ENCODE data around the gene UBE4B.

DNA sequence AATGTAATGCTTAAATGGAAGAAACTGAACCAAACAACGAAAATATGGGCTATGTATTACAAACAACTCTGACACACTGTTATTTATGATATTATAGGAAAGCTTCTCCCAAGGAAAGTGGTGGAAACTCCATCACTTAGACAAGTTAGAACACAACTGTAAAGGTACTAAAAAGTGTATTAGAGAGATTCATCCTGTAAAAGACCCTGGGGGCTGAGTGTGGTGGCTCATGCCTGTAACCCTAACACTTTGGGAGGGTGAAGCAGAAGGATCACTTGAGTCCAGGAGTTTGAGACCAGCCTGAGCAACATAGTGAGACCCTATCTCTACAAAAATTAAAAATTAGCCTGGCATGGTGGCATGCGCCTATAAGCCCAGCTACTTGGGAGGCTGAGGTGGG lies 7.4 kb upstream of the UBE4B start:
- TF ChIP-seq EGR1 (IDR thresholded peaks at IDR 0.05; ENCODE audit: low read depth) (no peak), ZFX (IDR thresholded peaks at IDR 0.05) (no peak), EZH2 (IDR thresholded peaks at IDR 0.05) (no peak), SIN3A (IDR thresholded peaks at IDR 0.05; ENCODE audit: low read depth) (no peak), POLR2A (IDR thresholded peaks at IDR 0.05; ENCODE audit: borderline replicate concordance, extremely low read depth, insufficient read depth, insufficient read length) (no peak), CBX3 (IDR thresholded peaks at IDR 0.05; ENCODE audit: low read depth) (no peak), YY1 (IDR thresholded peaks at IDR 0.05; ENCODE audit: extremely low read depth, insufficient replicate concordance, low read depth, low read length) (no peak), POLR2AphosphoS5 (IDR thresholded peaks at IDR 0.05; ENCODE audit: low read depth, low read length) (no peak), ELF1 (IDR thresholded peaks at IDR 0.05; ENCODE audit: borderline replicate concordance, low read depth) (no peak)
- TF ChIP-seq, protein P1, sequence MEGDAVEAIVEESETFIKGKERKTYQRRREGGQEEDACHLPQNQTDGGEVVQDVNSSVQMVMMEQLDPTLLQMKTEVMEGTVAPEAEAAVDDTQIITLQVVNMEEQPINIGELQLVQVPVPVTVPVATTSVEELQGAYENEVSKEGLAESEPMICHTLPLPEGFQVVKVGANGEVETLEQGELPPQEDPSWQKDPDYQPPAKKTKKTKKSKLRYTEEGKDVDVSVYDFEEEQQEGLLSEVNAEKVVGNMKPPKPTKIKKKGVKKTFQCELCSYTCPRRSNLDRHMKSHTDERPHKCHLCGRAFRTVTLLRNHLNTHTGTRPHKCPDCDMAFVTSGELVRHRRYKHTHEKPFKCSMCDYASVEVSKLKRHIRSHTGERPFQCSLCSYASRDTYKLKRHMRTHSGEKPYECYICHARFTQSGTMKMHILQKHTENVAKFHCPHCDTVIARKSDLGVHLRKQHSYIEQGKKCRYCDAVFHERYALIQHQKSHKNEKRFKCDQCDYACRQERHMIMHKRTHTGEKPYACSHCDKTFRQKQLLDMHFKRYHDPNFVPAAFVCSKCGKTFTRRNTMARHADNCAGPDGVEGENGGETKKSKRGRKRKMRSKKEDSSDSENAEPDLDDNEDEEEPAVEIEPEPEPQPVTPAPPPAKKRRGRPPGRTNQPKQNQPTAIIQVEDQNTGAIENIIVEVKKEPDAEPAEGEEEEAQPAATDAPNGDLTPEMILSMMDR (IDR thresholded peaks at IDR 0.05 in 2 of 3, conservative IDR thresholded peaks at IDR 0.05 in 1 of 3; ENCODE audit: borderline replicate concordance in 1 of 3, insufficient read depth in 1 of 3, low read depth in 2 of 3, low read length in 2 of 3), result no peak
- TF ChIP-seq, protein P2, sequence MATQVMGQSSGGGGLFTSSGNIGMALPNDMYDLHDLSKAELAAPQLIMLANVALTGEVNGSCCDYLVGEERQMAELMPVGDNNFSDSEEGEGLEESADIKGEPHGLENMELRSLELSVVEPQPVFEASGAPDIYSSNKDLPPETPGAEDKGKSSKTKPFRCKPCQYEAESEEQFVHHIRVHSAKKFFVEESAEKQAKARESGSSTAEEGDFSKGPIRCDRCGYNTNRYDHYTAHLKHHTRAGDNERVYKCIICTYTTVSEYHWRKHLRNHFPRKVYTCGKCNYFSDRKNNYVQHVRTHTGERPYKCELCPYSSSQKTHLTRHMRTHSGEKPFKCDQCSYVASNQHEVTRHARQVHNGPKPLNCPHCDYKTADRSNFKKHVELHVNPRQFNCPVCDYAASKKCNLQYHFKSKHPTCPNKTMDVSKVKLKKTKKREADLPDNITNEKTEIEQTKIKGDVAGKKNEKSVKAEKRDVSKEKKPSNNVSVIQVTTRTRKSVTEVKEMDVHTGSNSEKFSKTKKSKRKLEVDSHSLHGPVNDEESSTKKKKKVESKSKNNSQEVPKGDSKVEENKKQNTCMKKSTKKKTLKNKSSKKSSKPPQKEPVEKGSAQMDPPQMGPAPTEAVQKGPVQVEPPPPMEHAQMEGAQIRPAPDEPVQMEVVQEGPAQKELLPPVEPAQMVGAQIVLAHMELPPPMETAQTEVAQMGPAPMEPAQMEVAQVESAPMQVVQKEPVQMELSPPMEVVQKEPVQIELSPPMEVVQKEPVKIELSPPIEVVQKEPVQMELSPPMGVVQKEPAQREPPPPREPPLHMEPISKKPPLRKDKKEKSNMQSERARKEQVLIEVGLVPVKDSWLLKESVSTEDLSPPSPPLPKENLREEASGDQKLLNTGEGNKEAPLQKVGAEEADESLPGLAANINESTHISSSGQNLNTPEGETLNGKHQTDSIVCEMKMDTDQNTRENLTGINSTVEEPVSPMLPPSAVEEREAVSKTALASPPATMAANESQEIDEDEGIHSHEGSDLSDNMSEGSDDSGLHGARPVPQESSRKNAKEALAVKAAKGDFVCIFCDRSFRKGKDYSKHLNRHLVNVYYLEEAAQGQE (IDR thresholded peaks at IDR 0.05; ENCODE audit: low read depth), result no peak
- TF ChIP-seq, protein P3, sequence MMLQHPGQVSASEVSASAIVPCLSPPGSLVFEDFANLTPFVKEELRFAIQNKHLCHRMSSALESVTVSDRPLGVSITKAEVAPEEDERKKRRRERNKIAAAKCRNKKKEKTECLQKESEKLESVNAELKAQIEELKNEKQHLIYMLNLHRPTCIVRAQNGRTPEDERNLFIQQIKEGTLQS (IDR thresholded peaks at IDR 0.05), result no peak
